Measurements from ENCODE around the gene WWOX.

The WWOX gene

GRCh38 chr16:78405040-78405439 is 305.6 kb downstream of the WWOX start:
- no peak for DNase-seq

- peak; percentile 49 for DNase-seq
Measured at GRCh38 chr16:78405833-78406232, 306.4 kb downstream of the WWOX start.

- DNase-seq, result peak; percentile 76
Measured at GRCh38 chr16:78407191-78407590, 307.7 kb downstream of the WWOX start.

- DNase-seq, result no peak
Measured at GRCh38 chr16:78413651-78414050, 314.2 kb downstream of the WWOX start.

- no peak for DNase-seq
Measured at GRCh38 chr16:78415013-78415412, 315.6 kb downstream of the WWOX start.

GRCh38 chr16:78415669-78416068 is 316.2 kb downstream of the WWOX start:
- DNase-seq, result no peak

- no peak for DNase-seq
Measured at GRCh38 chr16:78416400-78416799, 316.9 kb downstream of the WWOX start.

GRCh38 chr16:78421181-78421708 is 321.8 kb downstream of the WWOX start:
- DNase-seq, result no peak

- no peak for DNase-seq
Measured at GRCh38 chr16:78425281-78425680, 325.8 kb downstream of the WWOX start.

- DNase-seq, result no peak
Measured at GRCh38 chr16:78425891-78426510, 326.5 kb downstream of the WWOX start.

GRCh38 chr16:78428193-78428592 is 328.7 kb downstream of the WWOX start:
- no peak for DNase-seq

GRCh38 chr16:78430281-78430680 is 330.8 kb downstream of the WWOX start:
- no peak for DNase-seq

GRCh38 chr16:78431004-78431670 is 331.7 kb downstream of the WWOX start:
- no peak for DNase-seq

GRCh38 chr16:78431701-78432100 is 332.2 kb downstream of the WWOX start:
- no peak for DNase-seq

- DNase-seq, result no peak
Measured at GRCh38 chr16:78432451-78432850, 333.0 kb downstream of the WWOX start.

- no peak for DNase-seq
Measured at GRCh38 chr16:78433116-78433515, 333.7 kb downstream of the WWOX start.

GRCh38 chr16:78434401-78434800 is 334.9 kb downstream of the WWOX start:
- DNase-seq, result no peak

- DNase-seq, result no peak
Measured at GRCh38 chr16:78435260-78435659, 335.8 kb downstream of the WWOX start.

- no peak for DNase-seq
Measured at GRCh38 chr16:78436023-78436422, 336.6 kb downstream of the WWOX start.

GRCh38 chr16:78436846-78437245 is 337.4 kb downstream of the WWOX start:
- DNase-seq, result no peak

GRCh38 chr16:78437352-78437968 is 338.0 kb downstream of the WWOX start:
- DNase-seq, result peak; percentile 23

- DNase-seq, result no peak
Measured at GRCh38 chr16:78438219-78438618, 338.8 kb downstream of the WWOX start.

- no peak for DNase-seq
Measured at GRCh38 chr16:78438632-78439031, 339.2 kb downstream of the WWOX start.

- no peak for DNase-seq
Measured at GRCh38 chr16:78439646-78440045, 340.2 kb downstream of the WWOX start.

Data from fibroblast of skin of back (primary cell).